Gastroesophageal sphincter (tissue), 3 donors: Measurements from ENCODE around the gene CDK5R1.

Source experiments
- CTCF ChIP-seq, 4 experiments: fragments of 200-600 bp in 2 of 4; fragments of 450-650 bp in 2 of 4; sonication (generic) in 1 of 4; IDR thresholded peaks; one replicate each; pipeline ENCODE4 v1.5.1; 2017 to 2019; ENCODE audit warnings: antibody characterized with exemption in 4 of 4, mild to moderate bottlenecking in 2 of 4, moderate library complexity in 2 of 4
- EP300 ChIP-seq: sonication (generic); formaldehyde crosslinking; IDR thresholded peaks from one replicate; pipeline ENCODE4 v1.6.1; 2017; ENCODE audit warnings: antibody characterized with exemption, mild to moderate bottlenecking
- POLR2A ChIP-seq, 2 donors: fragments of 450-650 bp; IDR thresholded peaks; one replicate each; pipeline ENCODE4 v1.6.1; 2017; ENCODE audit warnings: antibody characterized with exemption in 2 of 2, mild to moderate bottlenecking in 2 of 2, moderate library complexity in 1 of 2
- POLR2AphosphoS5 ChIP-seq: sonication (generic); formaldehyde crosslinking; IDR thresholded peaks from one replicate; pipeline ENCODE4 v1.6.1; 2017; ENCODE audit warnings: antibody characterized with exemption

DNA sequence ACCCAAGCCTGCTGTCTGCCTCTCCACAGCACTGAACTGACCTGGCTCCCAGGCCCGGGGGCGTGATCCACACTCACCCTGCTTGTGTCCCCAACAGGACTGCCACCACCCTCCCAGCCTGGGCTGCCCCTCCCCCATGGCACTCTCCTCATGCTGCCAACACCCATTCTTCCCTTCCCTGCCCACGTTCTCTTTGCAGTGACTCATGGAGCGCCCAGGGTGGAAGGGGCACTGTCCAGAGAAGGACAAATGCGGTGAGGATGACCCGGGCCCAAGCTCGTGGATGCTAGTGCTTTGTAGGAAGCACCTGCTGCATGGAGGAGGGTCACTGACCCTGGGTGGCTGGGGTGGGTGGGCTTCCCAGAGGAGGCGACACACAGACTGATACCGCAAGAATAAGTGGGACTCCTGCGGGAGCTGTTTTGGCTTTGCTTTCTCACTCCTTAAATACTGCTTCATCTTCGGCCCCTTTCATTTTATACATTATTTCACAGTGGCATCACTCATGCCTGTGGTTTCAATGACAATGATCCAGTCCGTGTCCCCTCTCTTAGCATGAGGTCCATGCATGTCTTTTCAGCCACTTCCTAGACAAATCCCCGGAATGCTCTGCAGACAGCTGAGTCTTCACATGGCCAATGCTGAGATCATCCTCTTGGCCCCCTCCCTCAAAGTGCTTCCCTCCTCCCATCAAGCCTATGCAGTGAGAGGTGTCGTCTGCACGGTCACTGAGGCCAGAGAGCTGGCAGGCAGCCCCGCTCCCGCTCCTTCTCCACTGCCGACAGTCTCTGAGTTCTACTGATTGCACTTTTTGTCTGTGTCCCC, 17.6 kb downstream of the CDK5R1 start:
- TF ChIP-seq CTCF (IDR thresholded peaks at IDR 0.05) (no peak), POLR2AphosphoS5 (no peak), POLR2A (IDR thresholded peaks at IDR 0.05) (no peak), EP300 (no peak)
